Right ventricle myocardium inferior (tissue), 1 donor: Measurements from ENCODE around the gene BBS1. TPM values are rescaled to one million over a fixed set of nuclear protein-coding genes. Genes with fewer than 3 reads are reported as not detected.
A peak's percentile ranks its signal among the peaks of the same experiment; 100 is the strongest.
"Not testable (repeated sequence)": the region's sequence is repeated elsewhere in the genome, so short reads cannot be mapped to it uniquely, and the experiment has no call there.

Source experiments
- ATAC-seq: fragments of 200-7000 bp; cut with Tn5 transposase; one replicate; pipeline ENCODE4 v1.9.1; 2020; ENCODE audit warnings: mild to moderate bottlenecking, moderate library complexity
- DNase-seq: peaks from one replicate; pipeline ENCODE4 v3.0.0; 2021; ENCODE audit errors: missing footprints
- intact Hi-C: fragments of 100-400 bp; cut with DNase I; formaldehyde crosslinking; loops from one replicate; pipeline ENCODE4 v1.11.0; 2022
- long read RNA-seq: library from polyadenylated mRNA; unstranded; transcript quantifications from one replicate; pipeline ENCODE4 v2.0.0, GENCODE V29; 2021
- total RNA-seq: library from RNA; stranded (reverse); fragmentation: NEBNext Ultra II Directional; extraction: Animal tissue kit (Norgen Biotek cat#: 25700); gene quantifications from one replicate; pipeline ENCODE4 v1.2.1, GENCODE V29; 2021
- donor health status: DM: no; HTN: yes; CAD: no; lungs with severe emphysema.

The BBS1 gene
- total RNA-seq = 20.9 TPM
- long read RNA-seq, transcript BBS1-201 (17 exons, 3,423 nt) = major isoform, 10 of 20 reads
- long read RNA-seq, partial matches to known transcripts = 6 of 20 reads
- long read RNA-seq, other reads (novel, unspliced or antisense) = 3 of 20 reads

DNA sequence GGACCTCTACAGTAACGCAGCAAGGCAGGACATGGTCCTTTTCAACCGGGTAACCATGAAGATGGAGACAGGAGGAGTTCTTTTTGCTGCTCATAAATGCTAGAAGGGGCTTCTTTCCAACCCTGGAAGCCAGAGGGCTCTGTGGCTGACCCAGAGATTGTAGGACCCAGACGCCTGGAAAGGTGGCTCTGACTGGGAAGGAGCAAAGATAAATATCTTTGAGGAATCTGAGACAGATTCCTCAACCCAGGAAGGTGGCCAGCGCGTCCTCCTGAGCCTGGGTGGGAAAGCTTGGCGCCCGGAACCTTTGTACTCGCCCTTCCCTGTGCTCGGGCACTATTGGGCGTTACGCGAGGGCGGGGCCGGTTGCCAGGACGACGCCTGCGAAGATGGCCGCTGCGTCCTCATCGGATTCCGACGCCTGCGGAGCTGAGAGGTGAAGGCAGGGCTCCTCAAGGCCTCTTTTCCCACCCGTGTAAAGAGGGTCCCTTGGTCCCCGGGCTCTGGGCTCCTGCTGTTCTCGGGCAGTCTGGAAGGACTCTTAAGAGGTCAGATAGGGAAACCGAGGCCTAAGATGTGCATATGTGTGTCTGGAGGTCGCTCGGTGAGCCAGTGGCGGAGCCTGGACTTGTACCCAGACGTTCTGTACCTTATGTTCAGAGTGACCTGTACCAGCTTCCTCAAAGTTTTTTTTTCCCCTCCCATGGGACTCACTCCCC, at the start of gene BBS1:
TSS of gene BBS1 (plus strand) at position 365 of the 719 bp plus-strand sequence. CDS start at position 390, 25 bp downstream.
- DNase-seq (peak; percentile 95), ATAC-seq (peak; percentile 94)
- intact Hi-C loops = no loop called here

DNA sequence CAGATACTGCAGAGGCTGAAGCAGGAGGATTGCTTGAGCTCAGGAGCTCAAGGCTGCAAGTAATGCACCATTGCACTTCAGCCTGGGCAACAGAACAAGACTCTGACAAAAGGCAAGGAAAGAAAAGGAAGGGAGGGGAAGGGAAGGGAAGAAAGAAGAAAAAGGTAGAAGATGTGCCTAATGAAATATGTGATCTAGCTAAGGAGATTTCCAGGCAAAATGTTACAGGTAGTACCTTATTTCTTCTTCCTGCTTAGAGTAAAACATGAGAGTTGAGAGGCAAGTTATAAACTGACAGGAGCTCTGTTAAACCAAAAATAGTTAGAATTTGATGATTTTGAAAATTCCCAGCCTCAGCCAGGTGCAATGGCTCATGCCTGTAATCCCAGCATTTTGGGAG, 48.4 kb upstream of the BBS1 start:
- DNase-seq (no peak), ATAC-seq (no peak)
- intact Hi-C loops = no loop called here

DNA sequence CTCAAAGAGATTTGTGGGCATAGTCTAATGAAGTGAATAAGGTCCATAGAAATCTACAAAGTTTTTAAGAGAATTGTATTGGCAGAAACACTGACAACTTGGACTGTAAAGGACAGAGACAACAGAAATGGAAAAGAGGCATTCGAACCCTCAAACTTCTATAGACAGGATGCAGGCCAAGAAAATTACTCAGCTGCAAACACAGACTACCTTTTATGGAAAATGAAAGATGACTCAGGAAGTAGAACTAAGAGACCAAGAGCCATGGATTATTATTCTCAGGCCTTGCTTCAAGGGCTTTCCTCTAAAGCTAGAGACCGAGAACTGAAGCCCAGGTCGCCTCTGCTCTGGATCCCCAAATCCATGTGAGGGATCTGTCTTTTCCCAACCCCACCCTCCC, 47.5 kb upstream of the BBS1 start:
- ATAC-seq (no peak), DNase-seq (no peak)
- intact Hi-C loops = no loop called here

DNA sequence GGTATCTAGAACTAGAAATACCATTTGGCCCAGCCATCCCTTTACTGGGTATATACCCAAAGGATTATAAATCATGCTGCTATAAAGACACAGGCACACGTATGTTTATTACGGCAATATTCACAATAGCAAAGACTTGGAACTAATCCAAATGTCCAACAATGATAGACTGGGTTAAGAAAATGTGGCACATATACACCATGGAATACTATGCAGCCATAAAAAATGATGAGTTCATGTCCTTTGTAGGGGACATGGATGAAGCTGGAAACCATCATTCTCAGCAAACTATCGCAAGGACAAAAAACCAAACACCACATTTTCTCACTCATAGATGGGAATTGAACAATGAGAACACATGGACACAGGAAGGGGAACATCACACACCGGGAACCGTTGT, 46.3 kb upstream of the BBS1 start:
- DNase-seq, ATAC-seq, intact Hi-C loops: not testable (repeated sequence)

DNA sequence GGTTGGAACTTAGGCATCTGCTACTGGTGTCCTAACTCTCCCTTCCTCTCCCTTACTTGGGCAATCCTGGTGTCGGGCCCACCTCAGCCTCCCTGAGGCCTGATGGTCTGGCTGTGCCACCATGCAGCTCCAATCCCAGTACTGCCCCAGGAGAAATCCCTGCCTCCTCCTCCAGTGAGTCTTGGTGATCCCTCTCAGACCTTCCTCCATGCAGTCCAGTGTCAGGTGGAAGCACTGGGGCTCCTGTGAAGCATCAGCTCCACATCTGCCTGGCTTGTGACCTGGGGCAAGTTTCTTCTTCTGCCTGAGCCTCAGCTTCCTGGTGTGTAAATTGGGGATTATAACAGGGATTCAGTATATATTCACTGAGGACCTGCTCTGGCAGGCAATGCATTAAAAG, 45.5 kb upstream of the BBS1 start:
- no peak for DNase-seq
- intact Hi-C loops = no loop called here
- ATAC-seq = no peak

DNA sequence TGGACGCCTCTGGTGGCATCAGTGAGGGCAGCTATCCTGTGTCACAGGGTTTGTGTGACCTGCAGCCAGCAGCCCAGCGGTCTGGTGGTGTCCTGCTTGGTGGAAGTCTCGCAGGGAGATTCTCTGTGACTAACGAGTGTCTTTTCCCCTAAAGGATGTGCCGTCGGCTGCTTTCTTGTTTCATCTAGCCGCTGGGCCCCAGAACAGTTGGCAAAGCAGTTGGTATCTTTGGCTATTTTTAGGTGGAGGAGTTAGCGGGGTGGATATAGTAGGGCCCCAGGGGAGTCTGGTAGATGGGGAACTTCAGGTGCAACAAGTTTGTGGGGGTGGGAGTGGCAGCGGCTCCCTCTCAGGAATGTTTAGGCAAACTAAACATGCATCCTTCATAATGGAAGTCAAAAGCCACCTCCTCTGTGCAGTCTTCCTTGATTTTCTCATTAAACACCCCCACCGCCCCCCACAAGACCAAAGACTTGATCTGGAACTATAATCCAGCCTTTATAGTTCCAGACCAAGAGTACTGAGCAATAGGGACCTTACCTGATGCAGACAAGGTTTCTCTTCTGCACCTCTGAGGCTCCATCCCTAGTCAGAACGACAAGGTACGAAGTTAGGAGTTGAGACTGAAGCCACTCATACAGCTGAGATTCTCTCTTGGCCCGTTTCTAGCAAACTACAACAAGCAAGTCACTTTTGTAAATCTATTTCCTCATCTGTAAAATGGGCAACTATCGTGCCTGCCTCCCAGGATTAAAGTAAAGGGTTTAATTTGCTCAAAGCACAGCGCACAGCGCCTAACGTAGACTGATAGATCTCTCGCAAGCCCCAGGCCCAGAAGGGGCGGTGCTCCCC, 44.8 kb upstream of the BBS1 start:
- ATAC-seq = no peak
- DNase-seq = no peak
- intact Hi-C loops = loop anchor here (1.0 to 2.0 kb wide), 2 partner anchors 15 to 81 kb away; partner anchors contain the start of genes ACTN3, DPP3 and ZDHHC24

DNA sequence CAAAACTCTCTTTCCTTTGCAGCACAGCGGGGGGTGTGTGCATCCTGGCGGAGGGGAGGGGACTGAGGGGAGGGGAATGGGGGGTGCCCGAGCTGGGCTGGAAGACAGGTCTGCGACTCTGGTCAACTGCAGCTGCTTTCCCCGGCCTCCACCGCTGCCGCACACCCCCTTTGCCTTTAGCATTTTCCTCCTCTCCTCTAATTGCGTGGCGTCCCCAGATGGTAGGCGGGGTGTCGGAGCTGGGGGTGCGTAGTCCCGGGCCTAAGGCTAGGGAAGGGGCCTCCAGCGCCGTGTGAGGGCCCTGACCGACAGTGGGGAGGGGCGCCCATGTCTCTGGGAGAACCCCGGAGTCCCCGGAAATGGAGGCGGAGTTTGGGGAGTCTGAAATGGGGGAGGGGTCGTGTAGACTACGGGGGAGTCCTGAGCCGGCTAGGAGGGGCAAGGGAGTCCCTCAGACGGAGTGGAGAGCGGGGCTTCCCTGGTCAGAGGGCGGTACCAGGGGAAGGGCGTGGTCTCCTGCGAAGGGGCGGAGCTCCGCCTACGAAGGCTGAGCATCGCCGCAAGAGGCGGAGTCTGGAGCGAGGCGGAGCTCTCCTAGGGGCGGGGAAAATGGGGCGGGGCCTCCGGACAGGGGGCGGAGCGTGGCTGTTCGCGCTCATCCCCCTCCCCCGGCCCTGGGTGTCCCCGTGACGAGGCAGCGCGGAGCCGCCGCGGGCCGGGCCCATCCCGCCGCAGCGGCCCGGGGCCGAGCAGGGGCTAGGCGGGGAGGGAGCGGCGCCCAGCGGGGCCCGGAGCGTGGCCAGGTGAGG, 44.0 kb upstream of the BBS1 start, which contains the start of gene PELI3:
TSS of gene PELI3 (plus strand) at position 681 of the 809 bp plus-strand sequence. CDS start 1,224 bp downstream, outside the sequence.
- peak; percentile 95 for DNase-seq
- intact Hi-C loops = loop anchor here (1.0 to 2.0 kb wide), 2 partner anchors 14 to 80 kb away; partner anchors contain the start of genes ACTN3, DPP3 and ZDHHC24
- peak; percentile 99 for ATAC-seq

DNA sequence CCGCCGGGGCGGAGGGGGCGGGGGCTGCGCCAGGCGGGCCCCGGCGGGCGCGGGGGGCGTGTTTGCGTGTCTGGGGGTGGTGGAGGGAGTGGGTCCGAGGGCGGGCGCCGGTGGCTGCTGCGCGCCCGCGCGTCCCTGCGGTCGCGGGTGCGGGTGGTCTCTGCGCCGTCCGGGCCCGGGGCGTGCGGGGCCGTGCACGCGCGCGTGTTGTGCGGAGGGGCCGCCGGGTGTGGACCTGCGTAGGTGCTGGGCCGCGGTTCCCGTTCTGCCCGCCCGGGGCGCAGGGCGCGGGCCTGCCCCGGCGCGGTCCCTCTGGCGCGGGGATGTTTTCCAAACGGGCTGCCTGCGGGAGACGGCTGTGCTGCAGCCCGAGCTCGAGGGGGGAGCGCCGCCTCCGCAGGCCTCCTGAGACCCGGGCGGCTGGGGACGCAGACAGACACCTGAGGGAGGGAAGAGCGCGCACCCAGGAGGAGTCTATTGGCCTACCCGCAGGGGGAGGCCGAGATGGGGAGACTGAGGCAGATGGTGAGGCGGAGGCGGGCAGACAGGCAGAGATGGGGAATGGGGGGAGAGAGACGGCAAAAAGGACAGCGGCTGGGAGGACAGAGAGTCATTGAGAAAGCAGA, 43.3 kb upstream of the BBS1 start:
- DNase-seq = peak; percentile 74
- intact Hi-C loops = loop anchor here (2.0 kb wide), 1 partner anchor 14 kb away; the partner anchor contains the start of gene DPP3
- ATAC-seq = peak; percentile 0

DNA sequence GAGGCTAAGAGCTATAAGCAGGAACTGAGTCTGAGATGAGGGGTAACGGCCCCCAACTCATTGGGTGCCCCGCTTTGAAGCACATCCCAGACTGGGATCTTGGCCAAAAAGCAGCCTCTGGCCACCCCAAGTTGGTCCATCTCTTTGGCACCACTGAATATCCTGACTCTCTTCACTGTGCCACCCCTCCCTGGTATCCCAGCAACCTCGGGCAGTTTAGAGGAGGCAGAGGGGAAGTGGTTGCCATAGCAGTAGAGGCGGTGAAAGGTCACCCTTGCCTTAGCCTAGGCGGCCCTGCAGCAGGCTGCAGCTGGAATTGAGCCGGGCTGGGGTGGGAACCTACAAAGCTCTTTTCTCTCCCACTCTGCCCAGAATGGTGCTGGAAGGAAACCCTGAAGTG, 42.7 kb upstream of the BBS1 start:
- no peak for DNase-seq
- no peak for ATAC-seq
- intact Hi-C loops = loop anchor here (2.0 kb wide), 1 partner anchor 13 kb away; the partner anchor contains the start of gene DPP3

DNA sequence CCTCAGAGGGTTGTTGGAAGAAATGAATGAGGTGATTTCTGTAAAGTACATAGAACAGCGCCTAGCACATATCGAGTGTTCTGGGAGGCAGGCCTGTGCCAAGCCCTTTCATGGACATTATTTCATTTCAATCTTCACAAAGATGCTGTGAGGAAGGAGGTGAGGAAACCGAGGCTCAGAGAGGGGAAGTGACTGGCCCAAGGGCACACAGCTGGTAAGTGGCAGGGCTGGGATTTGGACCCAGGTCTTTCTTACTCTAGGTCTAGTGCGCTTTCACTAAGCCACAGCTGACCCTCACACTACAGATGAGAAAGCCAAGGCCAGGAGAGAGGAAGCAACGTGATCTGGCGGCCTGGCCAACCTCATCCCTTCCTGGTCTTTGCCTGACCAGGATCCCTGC, 41.7 kb upstream of the BBS1 start:
- no peak for ATAC-seq
- intact Hi-C loops = no loop called here
- DNase-seq = no peak

DNA sequence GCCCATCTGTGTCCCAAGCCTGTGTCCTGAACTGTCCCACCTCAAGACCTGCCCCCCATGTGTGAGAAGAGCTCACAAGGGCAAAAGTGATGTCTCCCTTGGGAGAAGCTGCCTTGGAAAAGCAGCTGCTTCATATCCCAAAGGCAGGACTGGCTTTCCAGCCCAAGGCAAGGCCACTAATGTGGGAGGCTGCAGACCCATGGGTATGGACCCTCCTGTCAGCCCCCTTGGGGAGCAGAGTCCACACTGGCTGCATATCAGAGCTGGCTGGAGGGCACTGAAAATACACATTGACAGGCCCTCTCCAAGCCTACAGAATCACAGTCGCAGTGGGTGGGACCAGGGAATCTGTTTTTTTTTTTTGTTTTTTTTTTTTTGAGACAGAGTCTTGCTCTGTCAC, 41.0 kb upstream of the BBS1 start:
- ATAC-seq = no peak
- DNase-seq = no peak
- intact Hi-C loops = no loop called here

DNA sequence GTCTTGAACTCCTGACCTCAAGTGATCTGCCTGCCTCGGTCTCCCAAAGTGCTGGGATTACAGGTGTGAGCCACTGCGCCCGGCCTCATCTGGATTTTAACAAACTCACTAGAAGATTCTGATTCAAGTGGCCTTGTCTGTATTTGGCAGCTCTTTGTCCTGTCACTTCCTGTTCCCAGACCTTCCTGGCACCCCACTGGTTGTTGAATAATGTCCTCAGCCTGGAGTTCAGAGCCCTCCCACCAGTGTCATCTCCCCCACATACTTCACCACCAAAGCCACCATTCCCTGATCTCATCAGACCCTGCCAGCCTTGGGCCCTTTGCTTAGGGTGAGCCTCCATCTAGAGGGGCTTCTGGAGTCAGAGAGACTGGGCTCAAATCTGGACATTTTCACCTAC, 40.4 kb upstream of the BBS1 start:
- DNase-seq (no peak), ATAC-seq (no peak)
- intact Hi-C loops = no loop called here

DNA sequence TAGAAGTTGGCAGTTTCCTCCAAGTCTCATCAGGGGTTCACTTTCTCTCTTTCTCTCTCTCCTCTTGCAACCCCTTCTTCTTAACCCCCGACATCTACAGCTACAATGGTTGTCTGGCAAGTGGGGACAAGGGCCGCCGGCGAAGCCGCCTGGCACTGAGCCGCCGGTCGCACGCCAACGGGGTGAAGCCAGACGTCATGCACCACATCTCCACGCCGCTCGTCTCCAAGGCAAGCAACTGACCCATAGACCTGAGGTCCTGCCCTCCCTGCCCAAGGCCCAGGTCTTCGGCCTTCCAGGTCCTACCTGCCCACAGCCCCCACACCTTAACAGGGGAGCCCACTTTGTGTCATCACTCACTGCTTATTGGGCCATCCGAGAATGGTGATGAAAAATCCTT, 39.3 kb upstream of the BBS1 start:
- intact Hi-C loops = no loop called here
- no peak for ATAC-seq

DNA sequence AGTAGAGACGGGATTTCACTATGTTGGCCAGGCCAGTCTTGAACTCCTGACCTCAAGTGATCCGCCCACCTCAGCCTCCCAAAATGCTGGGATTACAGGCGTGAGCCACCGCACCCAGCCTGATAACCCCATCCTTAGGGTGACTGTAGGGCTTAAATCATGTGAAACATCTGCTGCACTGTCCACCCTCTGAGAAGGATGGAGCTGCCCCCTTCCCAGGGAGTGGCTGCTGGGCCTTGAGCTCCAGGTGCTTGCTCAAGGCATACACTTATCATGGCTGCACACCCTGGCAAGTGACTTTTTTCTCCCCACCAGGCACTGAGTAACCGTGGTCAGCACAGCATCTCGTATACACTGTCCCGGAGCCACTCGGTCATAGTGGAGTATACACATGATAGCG, 38.4 kb upstream of the BBS1 start:
- DNase-seq (no peak), ATAC-seq (no peak)
- intact Hi-C loops = no loop called here

More for the DNA sequence above, 39.3 kb upstream of the BBS1 start:
- DNase-seq = no peak

DNA sequence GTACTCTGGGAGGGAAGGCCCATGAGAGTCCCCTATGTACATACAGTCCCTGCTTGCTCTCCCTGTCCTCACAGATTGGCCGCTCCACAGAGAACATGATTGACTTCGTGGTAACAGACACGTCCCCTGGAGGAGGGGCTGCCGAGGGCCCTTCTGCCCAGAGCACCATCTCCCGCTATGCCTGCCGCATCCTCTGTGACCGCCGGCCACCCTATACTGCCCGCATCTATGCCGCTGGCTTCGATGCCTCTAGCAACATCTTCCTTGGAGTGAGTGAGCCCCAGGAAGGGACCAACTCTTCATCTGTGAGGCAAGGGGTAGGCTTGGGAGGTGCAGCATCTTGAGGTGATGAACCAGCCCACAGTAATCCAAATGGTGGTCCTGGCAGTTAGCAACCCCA, 37.3 kb upstream of the BBS1 start:
- DNase-seq = no peak
- no peak for ATAC-seq
- intact Hi-C loops = no loop called here

DNA sequence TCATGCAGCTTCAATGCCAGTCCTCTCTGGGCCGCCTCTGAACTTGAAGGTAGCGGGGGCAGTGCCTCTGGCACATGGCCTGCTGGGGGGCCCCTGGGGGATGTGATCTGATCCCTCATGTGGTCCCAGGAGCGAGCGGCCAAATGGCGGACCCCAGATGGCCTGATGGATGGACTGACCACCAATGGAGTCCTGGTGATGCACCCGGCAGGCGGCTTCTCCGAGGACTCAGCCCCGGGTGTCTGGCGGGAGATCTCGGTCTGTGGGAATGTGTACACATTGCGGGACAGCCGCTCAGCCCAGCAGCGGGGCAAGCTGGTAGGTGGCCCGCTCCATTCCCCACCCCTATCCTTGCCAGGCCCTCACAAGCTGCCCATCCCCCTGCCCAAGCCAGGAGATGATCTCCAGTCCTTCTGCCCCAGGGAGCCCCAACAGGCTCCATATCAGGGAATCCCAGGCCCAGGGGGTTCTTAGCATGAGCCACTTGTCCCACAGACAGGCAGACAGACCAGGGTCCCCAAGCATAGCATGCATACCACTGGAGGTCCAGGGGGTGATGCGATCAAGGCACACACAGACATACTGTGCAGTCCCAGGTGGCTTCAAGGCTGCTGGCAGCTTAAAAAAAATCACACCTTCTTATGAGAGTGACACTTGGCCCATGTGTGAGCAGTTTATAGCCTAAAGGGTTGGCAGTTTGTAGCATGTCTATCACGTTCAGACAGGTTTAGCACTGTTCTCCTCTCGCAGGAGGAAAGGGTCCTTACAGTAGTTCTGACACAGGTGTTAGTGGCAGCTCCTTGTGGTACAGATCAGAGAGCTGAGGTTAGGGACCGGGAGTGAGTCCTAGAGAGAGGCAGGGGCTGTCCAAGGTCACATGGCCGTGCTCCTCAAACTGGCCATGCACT, 36.6 kb upstream of the BBS1 start:
- ATAC-seq = no peak
- intact Hi-C loops = no loop called here
- no peak for DNase-seq
